Fibroblast of skin of scalp (primary cell): ENCODE results near the gene DESI1.
"Not testable (repeated sequence)": the region's sequence is repeated elsewhere in the genome, so short reads cannot be mapped to it uniquely, and the experiment has no call there.

Experiments
- DNase-seq: peaks from one replicate; pipeline ENCODE4 v3.0.0-alpha.2; 2013

DESI1 gene

GRCh38 chr22:41585898-41586297 is 34.9 kb downstream of the DESI1 start:
- no peak for DNase-seq

DNA sequence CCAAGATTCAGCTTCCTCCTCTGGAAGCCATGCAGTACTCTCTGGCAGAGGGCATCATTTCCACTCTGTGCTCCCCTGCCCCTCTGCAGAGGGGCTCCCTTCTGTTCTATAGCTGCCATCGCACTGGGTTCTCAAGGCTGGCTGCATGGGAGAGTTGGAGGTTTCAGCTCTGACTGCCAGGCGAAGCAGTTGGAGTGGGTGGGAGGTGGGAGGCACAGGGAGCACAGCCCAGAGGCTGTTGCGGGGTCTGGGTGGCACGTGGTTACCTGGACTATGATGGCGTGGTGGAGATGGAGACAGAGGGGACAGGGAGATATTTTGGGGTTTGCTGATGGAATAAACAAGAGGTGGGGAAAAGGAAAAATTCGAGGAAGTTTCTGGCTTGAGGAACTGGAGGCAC is 36.0 kb downstream of the DESI1 start:
- DNase-seq = no peak

GRCh38 chr22:41582694-41583093 is 38.1 kb downstream of the DESI1 start:
- no peak for DNase-seq

GRCh38 chr22:41579997-41580355 is 40.9 kb downstream of the DESI1 start:
- DNase-seq = no peak

DNA sequence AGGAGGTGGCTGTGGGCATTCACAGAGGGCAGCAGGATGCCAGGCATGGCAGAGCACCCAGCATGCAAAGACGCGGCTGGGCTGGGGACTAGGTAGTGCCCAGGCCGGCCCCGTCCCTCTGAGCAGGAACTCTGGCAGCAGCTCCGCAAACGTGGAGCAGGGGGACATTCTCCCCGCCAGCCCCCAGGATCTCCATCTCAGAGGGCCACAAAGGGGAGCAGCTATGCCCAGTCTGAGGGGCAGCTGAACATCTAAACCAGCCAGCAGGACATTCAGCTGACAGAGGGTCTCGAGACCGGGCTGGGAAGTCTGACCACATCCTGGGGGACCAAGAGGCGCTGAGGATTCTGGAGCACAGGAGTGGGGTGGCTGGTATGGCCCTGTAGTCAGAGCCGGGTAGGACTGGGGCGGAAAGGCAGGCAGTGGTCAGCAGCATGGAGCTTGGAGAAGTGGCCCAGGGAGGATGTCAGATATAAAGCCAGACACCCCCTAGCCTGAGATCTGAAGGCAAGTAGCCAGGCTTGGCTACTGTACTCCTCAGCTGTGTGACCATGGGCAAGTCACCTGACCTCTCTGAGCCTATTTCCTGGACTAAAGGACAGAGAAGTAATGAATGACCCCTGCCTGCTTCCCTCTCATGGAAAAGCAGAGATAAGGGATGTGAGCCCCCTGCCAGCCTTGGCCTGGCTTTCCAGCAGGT is 41.4 kb downstream of the DESI1 start:
- DNase-seq = no peak

DNA sequence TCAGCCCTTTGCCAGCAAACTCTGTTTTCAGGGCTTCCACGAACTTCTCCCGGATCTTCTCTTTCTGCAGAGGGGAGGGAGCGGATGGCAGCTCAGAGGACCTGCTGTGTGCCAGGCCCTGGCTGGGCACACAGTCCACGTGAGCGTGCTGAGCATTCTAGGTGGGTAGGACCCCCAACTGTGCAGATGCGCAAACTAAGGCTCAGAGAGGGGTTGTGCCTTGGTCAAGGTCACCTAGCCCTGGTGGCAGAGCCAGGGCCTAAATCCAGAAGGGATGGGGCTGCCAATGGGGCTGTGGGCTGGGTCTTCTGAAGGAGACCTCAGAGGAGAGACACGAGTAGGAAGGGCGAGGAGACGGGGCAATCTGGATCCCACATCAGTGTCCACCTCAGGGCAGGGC is 42.0 kb downstream of the DESI1 start:
- no peak for DNase-seq

DNA sequence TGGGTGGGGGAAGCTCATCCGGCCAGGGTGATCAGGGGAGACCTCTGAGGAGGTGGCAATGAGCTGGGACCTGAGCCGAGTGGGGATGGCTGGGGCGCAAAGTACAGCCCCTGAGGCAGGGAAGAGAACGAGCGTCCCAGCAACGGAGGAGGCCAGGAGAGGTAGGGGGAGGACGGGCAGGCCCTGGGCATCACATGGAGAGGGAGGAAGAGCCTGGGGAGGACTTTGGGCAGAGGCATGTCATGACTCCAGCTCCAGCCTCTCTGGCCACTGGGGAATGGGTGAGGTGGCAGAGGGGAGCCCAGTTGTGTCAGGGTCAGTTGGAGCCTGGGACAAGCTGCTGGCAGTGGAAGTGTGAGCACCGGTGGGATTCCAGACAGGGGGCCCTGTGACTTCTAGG is 42.7 kb downstream of the DESI1 start:
- no peak for DNase-seq

- peak; percentile 63 for DNase-seq
These were observed 44.0 kb downstream of the DESI1 start for GRCh38 chr22:41576877-41577276.

- no peak for DNase-seq
These were observed 45.3 kb downstream of the DESI1 start for GRCh38 chr22:41575533-41575932.

DNA sequence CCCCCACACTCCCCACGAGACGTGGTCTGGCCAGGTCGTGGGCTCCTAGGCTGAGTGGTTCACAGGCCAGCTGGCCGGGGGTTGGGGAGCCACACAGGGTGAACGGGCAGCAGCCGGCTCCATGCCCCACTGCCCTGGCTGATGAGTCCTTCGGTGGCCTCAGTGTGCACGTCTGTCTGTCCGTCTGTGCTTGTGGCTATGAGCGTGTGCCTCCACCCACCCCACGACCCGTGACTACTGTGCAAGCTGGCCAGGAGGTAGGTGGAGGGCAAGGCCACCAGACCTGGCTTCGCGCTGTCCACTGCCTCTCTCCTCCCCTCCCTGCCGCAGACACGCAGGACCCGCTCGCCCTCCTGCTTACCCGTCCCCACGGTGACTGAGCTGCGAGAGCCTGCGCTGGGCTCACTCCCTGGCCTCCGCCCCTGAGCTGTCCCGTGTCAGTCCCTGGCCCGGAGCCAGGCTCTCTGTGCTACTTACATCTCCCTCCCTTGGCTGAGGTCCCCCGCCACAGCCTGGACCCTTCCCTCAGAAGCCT is 45.9 kb downstream of the DESI1 start:
- no peak for DNase-seq

DNA sequence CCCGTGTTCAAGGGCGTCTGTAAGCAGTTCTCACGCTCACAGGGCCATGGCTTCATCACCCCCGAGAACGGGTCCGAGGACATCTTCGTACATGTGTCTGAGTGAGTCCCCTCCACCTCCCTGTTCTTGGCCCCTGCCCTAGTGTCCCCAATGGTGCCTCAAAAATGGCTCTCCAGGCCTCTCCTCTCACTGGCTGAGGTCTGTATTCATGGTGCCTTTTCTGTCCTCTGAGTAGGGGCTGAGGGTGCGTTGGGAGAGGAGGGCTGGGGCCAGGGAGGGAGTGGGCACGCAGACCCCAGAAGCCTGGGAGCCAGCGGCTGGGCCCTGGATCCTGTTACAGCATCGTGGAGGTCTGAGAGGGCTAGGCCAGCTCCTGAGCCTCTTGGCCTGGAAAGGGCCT is 47.2 kb downstream of the DESI1 start:
- no peak for DNase-seq

DNA sequence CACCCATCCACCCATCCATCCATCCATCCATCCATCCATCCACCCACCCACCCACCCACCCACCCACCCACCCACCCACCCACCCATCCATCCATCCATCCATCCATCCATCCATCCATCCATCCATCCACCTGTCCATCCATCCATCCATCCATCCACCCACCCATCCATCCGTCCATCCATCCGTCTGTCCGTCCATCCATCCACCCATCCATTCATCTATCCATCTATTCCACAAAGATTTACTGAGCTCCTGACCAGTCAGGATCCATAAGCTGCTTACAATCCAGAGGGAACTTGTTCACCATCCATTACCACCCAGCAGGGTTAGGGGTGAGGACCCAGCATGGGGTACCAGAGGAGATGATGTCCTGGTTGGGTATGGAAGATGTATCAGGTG is 48.5 kb downstream of the DESI1 start:
- not testable (repeated sequence) for DNase-seq

DNA sequence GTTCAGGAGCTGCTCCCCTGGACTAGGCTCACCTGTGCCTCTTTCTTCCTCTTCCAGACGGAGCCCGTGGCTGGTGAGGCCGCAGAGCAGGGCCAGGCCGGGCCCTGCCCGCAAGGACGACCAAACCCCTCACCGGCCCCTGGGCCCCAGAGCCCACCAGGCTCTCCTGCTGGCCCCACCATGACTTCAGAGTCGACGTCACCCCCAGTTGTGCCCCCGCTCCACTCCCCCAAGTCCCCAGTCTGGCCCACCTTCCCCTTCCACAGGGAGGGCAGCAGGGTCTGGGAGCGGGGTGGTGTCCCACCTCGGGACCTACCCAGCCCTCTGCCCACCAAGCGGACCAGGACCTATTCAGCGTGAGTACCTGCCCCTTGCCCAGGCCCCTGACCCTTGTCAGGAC is 49.1 kb downstream of the DESI1 start:
- DNase-seq = no peak

DNA sequence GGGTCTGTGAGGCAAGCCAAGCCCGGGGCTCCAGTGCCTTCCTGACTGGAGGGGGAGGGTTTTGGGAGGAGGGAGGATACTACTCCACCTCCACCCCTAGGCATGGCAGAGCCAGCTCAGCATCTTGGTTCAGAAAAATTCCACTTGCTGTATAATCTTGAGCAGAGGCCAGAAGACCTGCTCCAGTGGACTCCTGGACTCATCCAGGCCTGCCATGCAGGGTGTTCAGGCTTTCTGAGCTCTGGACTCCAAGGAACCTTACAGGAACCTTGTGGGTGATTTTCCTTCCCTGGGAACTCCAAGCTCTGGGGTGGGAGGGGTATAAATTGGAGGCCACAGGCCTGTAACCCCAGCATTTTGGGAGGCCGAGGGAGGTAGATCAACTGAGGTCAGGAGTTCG is 50.6 kb downstream of the DESI1 start:
- no peak for DNase-seq

DNA sequence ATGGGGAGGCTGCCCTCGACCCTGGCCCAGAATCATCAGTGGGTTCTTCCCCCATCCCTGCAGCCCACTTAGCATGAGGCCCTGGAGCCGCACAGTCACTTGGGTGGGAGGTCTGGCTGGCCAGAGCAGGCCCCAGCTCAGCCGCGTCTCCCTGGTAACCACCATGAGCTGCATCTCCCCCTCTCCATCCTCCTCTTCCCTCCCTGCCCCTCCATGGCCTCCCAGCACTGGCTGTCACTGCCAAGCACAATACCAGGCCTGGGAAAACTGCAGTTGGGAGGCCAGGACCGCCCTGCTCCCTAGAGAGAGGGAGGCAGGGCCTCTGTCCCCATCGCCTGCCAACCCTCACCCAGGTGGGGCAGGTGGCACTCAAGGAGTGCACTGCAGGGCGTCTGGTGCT is 52.0 kb downstream of the DESI1 start:
- DNase-seq = no peak

- DNase-seq = no peak
These were observed 53.4 kb downstream of the DESI1 start for GRCh38 chr22:41567512-41567768.

DNA sequence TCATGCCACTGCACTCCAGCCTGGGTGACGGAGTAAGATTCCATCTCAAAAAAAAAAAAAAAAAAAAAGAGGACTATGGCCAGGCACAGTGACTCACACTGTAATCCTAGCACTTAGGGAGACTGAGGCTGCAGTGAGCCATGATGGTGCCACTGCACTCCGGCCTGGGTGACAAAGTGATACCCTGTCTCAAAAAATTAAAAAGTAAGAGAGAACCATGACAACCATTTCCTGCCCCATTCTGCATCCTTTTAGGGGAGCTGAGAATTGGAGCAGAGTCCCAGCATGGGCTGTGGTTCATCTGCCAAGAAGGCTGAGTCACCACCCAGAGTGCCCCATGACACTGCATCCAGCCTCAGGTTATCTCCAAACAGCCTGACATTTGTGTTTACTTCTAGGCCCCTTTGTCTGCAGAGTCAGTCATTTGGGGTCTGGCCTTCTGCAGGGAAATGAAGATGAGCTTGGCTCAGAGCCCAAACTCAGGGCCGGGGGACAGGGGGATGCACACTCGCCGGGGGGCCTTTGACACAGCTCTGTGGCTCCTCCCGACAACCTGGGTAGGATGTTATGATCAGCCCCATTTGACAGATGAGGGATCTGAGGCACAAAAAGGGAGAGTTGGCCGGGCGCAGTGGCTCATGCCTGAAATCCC is 55.3 kb downstream of the DESI1 start:
- peak; percentile 88 for DNase-seq

- no peak for DNase-seq
These were observed 56.3 kb downstream of the DESI1 start for GRCh38 chr22:41564563-41564962.

- DNase-seq = peak; percentile 89
These were observed 57.7 kb downstream of the DESI1 start for GRCh38 chr22:41563051-41563711.

- DNase-seq = no peak
These were observed 58.4 kb downstream of the DESI1 start for GRCh38 chr22:41562461-41562860.

GRCh38 chr22:41561788-41562187 is 59.1 kb downstream of the DESI1 start:
- DNase-seq = no peak

DNA sequence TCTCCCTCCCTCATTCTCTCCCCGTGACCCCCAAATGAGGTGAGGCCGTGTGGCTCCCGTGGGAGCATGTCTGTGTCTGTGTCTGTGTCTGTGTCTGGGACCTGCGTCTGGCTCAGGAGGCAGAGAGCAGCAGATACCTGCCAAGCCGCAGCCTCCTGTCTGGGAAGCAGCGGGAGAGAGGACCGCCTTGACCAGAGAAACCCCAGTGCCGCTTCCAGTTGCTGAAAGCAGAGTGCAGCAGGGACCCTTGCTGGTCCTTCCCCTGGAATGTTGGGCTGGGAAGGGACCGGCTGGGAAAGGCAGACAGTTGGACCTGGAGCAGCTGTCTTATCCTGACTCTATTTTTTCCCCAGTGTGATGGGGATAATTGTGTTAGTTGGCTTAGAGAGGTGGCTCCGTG is 59.5 kb downstream of the DESI1 start:
- no peak for DNase-seq

DNA sequence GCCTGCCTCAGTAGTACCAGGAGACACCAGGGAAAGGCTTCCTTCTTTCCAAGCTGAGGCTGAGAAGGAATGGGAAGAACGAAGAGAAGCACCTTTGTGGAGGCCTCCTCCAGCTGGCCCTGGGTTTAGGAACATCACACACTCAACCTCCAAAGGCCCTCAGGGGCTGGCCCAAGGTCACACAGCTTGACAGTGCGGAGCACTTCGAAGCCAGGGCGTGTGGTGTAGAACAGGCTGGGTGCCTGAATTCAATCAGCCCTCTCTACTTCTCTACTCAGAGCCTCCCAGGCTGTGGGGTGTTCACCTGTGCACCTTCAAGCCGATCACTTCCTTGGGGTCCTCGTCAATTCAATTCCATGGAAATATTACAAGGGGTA is 60.8 kb downstream of the DESI1 start:
- no peak for DNase-seq

- not testable (repeated sequence) for DNase-seq
These were observed 62.6 kb downstream of the DESI1 start for GRCh38 chr22:41558241-41558630.
